Stomach (tissue), 4 donors: ENCODE results near the gene ARHGEF4.

Experiments
- EP300 ChIP-seq: sonication (generic); formaldehyde crosslinking; IDR thresholded peaks from one replicate; pipeline ENCODE4 v1.6.1; 2017; ENCODE audit warnings: antibody characterized with exemption
- POLR2A ChIP-seq, 4 donors: fragments of 450-650 bp; IDR thresholded peaks; one replicate each; pipeline ENCODE4 v1.6.1; 2016; ENCODE audit warnings: antibody characterized with exemption in 4 of 4, control low read depth in 2 of 4, mild to moderate bottlenecking in 1 of 4, moderate library complexity in 1 of 4
- POLR2AphosphoS5 ChIP-seq, 3 donors: sonication (generic); formaldehyde crosslinking; IDR thresholded peaks; one replicate each; pipeline ENCODE4 v1.6.1; 2016; ENCODE audit warnings: antibody characterized with exemption in 3 of 3
- TF ChIP-seq, protein P1 (sequence below), 7 experiments: fragments of 450-650 bp in 4 of 7; fragments of 200-600 bp in 3 of 7; sonication (generic) in 3 of 7; IDR thresholded peaks; one replicate each; pipeline ENCODE4 v1.5.1; 2016 to 2019; ENCODE audit warnings: antibody characterized with exemption in 7 of 7, control low read depth in 2 of 7, mild to moderate bottlenecking in 1 of 7

DNA sequence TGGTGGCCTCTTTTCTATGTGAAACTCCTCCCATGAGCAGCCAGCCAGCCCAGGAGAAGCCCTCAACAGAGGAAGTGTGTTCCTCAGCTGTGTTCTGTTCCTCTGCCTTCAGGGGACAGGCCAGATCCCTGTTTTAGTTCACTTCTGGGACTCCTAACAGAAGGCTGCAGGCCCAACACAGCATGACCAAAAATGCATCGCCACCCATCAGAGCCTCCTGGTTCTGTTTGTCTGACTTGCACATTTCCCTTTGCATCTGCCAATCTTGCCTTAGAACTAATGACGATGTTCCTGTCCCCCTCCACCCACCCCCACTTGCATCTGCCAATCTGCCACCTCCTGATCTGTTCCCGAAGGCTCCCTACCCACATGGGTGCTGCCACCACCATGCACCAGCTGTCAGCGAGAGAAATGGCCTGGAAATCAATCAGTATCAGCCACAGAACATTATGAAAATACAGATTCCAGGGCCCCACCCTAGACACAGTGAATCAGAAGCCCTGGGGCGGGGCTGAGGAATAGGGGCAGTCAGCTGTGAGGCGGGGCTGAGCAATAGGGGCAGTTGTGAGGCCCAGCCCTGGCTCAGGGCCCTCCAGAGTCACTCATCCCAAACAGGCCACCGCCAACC is 205.5 kb downstream of the ARHGEF4 start:
- TF ChIP-seq, protein P1, sequence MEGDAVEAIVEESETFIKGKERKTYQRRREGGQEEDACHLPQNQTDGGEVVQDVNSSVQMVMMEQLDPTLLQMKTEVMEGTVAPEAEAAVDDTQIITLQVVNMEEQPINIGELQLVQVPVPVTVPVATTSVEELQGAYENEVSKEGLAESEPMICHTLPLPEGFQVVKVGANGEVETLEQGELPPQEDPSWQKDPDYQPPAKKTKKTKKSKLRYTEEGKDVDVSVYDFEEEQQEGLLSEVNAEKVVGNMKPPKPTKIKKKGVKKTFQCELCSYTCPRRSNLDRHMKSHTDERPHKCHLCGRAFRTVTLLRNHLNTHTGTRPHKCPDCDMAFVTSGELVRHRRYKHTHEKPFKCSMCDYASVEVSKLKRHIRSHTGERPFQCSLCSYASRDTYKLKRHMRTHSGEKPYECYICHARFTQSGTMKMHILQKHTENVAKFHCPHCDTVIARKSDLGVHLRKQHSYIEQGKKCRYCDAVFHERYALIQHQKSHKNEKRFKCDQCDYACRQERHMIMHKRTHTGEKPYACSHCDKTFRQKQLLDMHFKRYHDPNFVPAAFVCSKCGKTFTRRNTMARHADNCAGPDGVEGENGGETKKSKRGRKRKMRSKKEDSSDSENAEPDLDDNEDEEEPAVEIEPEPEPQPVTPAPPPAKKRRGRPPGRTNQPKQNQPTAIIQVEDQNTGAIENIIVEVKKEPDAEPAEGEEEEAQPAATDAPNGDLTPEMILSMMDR (IDR thresholded peaks at IDR 0.05): no peak
- TF ChIP-seq POLR2A (IDR thresholded peaks at IDR 0.05) (no peak), POLR2AphosphoS5 (IDR thresholded peaks at IDR 0.05) (no peak), EP300 (no peak)
